ENCODE data around the gene DLX5. TPM values are rescaled to one million over a fixed set of nuclear protein-coding genes. Genes with fewer than 3 reads are reported as not detected.
"Not testable (repeated sequence)": the region's sequence is repeated elsewhere in the genome, so short reads cannot be mapped to it uniquely, and the experiment has no call there.

DLX5 gene
- total RNA-seq: not detected

GRCh38 chr7:97024209-97025129, at the start of gene DLX5:
TSS of gene DLX5 (minus strand) at chr7:97024831. CDS start at chr7:97024623, 208 bp downstream.
- Histone ChIP-seq H3K4me1 (no peaks in the 10 kb centered on the region), H3K27ac (no peak within 1 kb of the TSS), H3K9ac (ENCODE audit: low read depth in 2 of 2, low read length in 2 of 2) (no peak within 1 kb of the TSS), H3K4me3 (no peak within 1 kb of the TSS), H3K9me3 (no peaks in the 10 kb centered on the region), H3K36me3 (no peaks in the 10 kb centered on the region), H3K27me3 (peaks cover 70% of the 10 kb centered on the region)
- no peak for DNase-seq
- intact Hi-C loops (cut with DNase I): loop anchor here (5.0 kb wide), 2 partner anchors 952 to 1107 kb away; no protein-coding TSS in a partner anchor
- TF ChIP-seq, protein P1, sequence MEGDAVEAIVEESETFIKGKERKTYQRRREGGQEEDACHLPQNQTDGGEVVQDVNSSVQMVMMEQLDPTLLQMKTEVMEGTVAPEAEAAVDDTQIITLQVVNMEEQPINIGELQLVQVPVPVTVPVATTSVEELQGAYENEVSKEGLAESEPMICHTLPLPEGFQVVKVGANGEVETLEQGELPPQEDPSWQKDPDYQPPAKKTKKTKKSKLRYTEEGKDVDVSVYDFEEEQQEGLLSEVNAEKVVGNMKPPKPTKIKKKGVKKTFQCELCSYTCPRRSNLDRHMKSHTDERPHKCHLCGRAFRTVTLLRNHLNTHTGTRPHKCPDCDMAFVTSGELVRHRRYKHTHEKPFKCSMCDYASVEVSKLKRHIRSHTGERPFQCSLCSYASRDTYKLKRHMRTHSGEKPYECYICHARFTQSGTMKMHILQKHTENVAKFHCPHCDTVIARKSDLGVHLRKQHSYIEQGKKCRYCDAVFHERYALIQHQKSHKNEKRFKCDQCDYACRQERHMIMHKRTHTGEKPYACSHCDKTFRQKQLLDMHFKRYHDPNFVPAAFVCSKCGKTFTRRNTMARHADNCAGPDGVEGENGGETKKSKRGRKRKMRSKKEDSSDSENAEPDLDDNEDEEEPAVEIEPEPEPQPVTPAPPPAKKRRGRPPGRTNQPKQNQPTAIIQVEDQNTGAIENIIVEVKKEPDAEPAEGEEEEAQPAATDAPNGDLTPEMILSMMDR (IDR thresholded peaks at IDR 0.05): no peak

DNA sequence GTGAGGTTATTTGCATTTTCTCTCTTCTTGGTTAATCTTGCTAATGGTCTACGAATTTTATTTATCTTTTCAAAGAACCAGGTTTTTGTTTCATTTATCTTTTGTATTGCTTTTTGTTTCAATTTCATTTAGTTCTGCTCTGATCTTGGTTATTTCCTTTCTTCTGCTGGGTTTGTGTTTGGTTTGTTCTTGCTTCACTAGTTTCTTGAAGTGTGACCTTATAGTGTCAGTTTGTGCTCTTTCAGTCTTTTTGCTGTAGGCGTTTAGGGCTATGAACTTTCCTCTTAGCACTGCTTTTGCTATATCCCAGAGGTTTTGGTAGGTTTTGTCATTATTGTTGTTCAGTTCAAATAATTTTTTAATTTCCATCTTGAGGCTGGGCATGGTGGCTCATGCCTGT, 47.4 kb upstream of the DLX5 start:
- H3K36me3 ChIP-seq; intact Hi-C loops (cut with DNase I); DNase-seq; H3K27me3 ChIP-seq; H3K9me3 ChIP-seq; H3K9ac ChIP-seq (ENCODE audit: low read depth in 2 of 2, low read length in 2 of 2); H3K4me3 ChIP-seq; H3K4me1 ChIP-seq; H3K27ac ChIP-seq: not testable (repeated sequence)

DNA sequence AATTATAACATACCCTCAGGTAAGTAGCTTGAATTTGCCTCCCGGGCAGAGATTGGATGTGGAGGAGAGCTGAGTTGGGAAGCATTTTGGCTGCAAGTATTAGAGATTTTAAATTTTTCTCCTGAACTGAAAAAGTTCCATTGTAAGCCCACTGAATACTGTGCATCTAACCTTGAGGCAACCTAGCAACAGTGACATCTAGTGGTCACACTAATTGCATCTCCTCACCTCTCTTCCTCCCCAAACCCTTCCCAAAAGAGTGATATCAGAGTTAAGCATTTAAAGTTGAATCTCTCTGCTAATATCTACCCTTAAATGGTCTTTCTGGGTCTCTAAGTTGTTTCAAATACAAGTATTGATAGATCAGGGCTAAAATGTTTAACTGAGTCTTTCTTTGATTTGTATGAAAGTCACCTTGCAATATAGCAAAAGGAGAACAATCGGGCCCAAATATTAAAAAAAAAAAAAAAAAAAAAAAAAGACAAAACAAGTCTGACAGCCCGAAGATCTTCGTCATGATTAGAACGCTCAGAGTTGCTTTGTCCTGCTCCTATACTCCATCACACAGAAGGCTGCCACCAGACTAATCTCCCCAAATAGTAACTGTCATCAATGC, 40.4 kb upstream of the DLX5 start:
- intact Hi-C loops (cut with DNase I): loop anchor here (5.0 kb wide), 1 partner anchor 1148 kb away; no protein-coding TSS in a partner anchor
- H3K9me3 ChIP-seq: no peaks in the 10 kb centered on the region
- no peak for DNase-seq

GRCh38 chr7:97064020-97064419, 39.4 kb upstream of the DLX5 start:
- intact Hi-C loops (cut with DNase I): no loop called here
- Histone ChIP-seq H3K9me3 (no peaks in the 10 kb centered on the region), H3K9ac (ENCODE audit: low read depth in 2 of 2, low read length in 2 of 2) (no peak overlapping the region), H3K36me3 (no peaks in the 10 kb centered on the region), H3K4me3 (no peak overlapping the region), H3K27me3 (no peaks in the 10 kb centered on the region), H3K4me1 (no peaks in the 10 kb centered on the region), H3K27ac (no peak overlapping the region)
- no peak for DNase-seq
- TF ChIP-seq, protein P1 (IDR thresholded peaks at IDR 0.05): no peak

More for the DNA sequence above, 40.4 kb upstream of the DLX5 start:
- Histone ChIP-seq H3K4me3 (no peak overlapping the region), H3K9ac (ENCODE audit: low read depth in 2 of 2, low read length in 2 of 2) (no peak overlapping the region), H3K36me3 (no peaks in the 10 kb centered on the region), H3K27ac (no peak overlapping the region), H3K4me1 (no peaks in the 10 kb centered on the region), H3K27me3 (no peaks in the 10 kb centered on the region)
- TF ChIP-seq, protein P1 (IDR thresholded peaks at IDR 0.05): peak; percentile 45

DNA sequence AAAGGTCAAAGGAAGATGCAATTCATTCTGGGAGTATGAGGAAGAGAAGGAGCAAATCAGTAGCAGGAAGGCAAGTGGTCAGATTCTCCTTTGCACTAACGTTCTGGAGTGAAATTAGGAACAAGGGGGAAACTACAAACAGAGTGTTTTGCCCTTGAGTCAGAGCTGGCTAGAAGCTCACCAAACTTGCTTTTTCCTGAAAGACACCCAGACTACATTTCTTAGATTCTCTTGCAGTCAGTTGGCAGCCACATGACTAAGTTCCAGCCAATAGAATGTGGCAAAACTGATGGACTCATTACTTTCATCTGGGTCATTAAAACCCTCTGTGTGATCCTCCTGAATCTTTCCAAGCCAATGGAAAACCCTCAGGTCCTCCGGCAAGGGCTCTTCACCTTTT, 18.6 kb upstream of the DLX5 start:
- TF ChIP-seq, protein P1 (IDR thresholded peaks at IDR 0.05): no peak
- H3K4me1 ChIP-seq: no peaks in the 10 kb centered on the region
- no peak overlapping the region for H3K4me3 ChIP-seq
- no peak for DNase-seq
- H3K27me3 ChIP-seq: no peaks in the 10 kb centered on the region
- H3K36me3 ChIP-seq: no peaks in the 10 kb centered on the region
- no peak overlapping the region for H3K9ac ChIP-seq (ENCODE audit: low read depth in 2 of 2, low read length in 2 of 2)
- no peaks in the 10 kb centered on the region for H3K9me3 ChIP-seq
- H3K27ac ChIP-seq: no peak overlapping the region
- intact Hi-C loops (cut with DNase I): no loop called here

All from colonic mucosa (tissue), 4 donors.